Spinal cord (tissue), 10 donors: Measurements from ENCODE around the gene CAPN15. TPM values are rescaled to one million over a fixed set of nuclear protein-coding genes. Genes with fewer than 3 reads are reported as not detected.
"Not testable (repeated sequence)": the region's sequence is repeated elsewhere in the genome, so short reads cannot be mapped to it uniquely, and the experiment has no call there.

Experiments used
- DNase-seq, 6 donors: peaks; one replicate each; pipeline versions ENCODE4 v3.0.0 to v3.0.0-alpha.2; 2013 to 2015; ENCODE audit warnings: low spot score in 6 of 6, low read depth in 4 of 6
- H3K27ac ChIP-seq: one replicate; pipeline ENCODE4 v1.5.1; 2013; ENCODE audit warnings: low read depth, low read length, control low read depth
- H3K27me3 ChIP-seq: one replicate; pipeline ENCODE4 v1.6.1; 2013; ENCODE audit warnings: low read length; ENCODE audit not compliant: control insufficient read depth, insufficient read depth
- H3K36me3 ChIP-seq: one replicate; pipeline ENCODE4 v1.6.1; 2013; ENCODE audit warnings: low read length; ENCODE audit not compliant: control insufficient read depth, insufficient read depth
- H3K4me1 ChIP-seq: one replicate; pipeline ENCODE4 v1.6.1; 2013; ENCODE audit warnings: low read length; ENCODE audit not compliant: control insufficient read depth, insufficient read depth
- H3K4me3 ChIP-seq: one replicate; pipeline ENCODE4 v1.5.1; 2013; ENCODE audit warnings: low read depth, low read length, control low read depth
- H3K9me3 ChIP-seq: one replicate; pipeline ENCODE4 v1.6.1; 2013; ENCODE audit warnings: low read length; ENCODE audit not compliant: control insufficient read depth, insufficient read depth
- WGBS: methylation state at CpG from one replicate; pipeline ENCODE4 v1.1.5; 2013; ENCODE audit warnings: missing lambda C conversion rate; ENCODE audit not compliant: insufficient coverage; 5-methylcytosine and 5-hydroxymethylcytosine counted together
- polyA plus RNA-seq, 2 donors: library from polyadenylated mRNA; unstranded; fragments of 120-200 nt; gene quantifications; one replicate each; pipeline ENCODE4 v1.2.1, GENCODE V29; 2013; ENCODE audit not compliant: insufficient read length in 2 of 2
- total RNA-seq, 2 donors: library from RNA; depleted of rRNA in 1 of 2; stranded (reverse); fragments of 120-200 nt in 1 of 2; fragments of >200 nt in 1 of 2; gene quantifications; one replicate each; pipeline versions ENCODE4 v1.2.3 to v1.2.4, GENCODE V29; 2013 to 2014
- donor health status: healthy.

Gene CAPN15
- total and polyA plus RNA-seq, 4 donors = 9.6 to 43.2 (median 27.9) TPM

DNA sequence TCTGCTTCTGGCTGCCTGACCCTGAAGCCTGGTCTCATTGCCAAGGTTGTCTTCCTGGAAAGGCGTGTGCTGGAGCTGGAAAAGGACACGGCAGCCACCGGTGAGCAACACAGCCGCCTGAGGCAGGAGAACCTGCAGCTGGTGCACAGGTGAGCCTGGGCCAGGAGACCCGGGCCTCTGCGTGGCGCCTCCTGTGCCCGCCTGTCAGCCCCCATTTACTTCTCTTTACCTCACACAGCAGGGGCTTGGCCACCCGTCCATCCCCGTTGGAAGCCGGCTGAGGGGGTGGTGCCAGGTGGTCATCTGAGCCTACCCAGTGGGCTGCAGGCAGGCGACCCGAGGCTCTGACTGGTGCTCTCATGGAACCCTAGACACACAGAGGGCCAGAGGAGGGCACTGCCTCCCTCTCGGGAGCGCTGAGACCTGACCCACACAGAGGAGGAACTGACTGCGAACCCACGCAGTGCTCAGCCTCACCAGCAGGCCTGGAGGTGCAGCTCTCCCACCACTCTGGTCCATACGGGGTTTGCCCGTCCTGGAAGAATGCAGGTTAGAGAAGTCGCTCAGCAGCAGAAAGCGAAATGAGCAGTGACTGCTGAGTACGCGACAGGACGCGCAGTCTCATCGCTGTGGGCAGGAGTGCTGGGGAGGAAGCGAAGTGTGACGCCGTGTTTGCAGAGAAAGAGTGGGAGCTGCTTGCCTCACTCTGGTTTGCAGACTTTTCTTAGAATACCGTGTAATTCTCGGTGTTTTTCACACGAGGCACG, 21.9 kb upstream of the CAPN15 start:
- Histone ChIP-seq H3K9me3 (no peaks in the 10 kb centered on the region), H3K4me3 (no peak overlapping the region), H3K36me3 (peaks cover 76% of the 10 kb centered on the region), H3K4me1 (peaks cover 2% of the 10 kb centered on the region), H3K27me3 (no peaks in the 10 kb centered on the region), H3K27ac (no peak overlapping the region)
- WGBS = 92% methylated on average over 33 of the region's 33 CpGs
- no peak for DNase-seq

DNA sequence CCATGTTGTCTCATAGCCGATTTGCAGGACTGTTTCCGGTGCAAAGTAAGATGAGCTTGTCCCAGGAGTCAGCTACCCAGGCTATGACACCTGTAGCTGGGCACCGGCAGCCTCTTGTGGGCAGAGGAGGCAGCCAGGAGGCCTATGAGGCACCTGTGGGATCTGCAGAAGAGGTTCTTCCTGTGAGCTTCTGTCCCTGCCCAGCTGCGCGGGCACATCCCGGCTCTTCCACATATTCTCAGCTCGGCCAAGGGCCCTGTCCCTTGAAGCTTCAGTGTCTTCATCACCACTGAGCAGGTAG, 21.3 kb upstream of the CAPN15 start:
- H3K36me3 ChIP-seq = peaks cover 75% of the 10 kb centered on the region
- H3K4me1 ChIP-seq = no peaks in the 10 kb centered on the region
- no peak overlapping the region for H3K27ac ChIP-seq
- no peak for DNase-seq
- no peaks in the 10 kb centered on the region for H3K27me3 ChIP-seq
- no peak overlapping the region for H3K4me3 ChIP-seq
- WGBS = 96% methylated on average over 7 of the region's 7 CpGs
- H3K9me3 ChIP-seq = no peaks in the 10 kb centered on the region

- H3K36me3 ChIP-seq = peaks cover 72% of the 10 kb centered on the region
- not testable (repeated sequence) for DNase-seq, H3K9me3 ChIP-seq, H3K4me3 ChIP-seq, H3K27ac ChIP-seq, H3K27me3 ChIP-seq, H3K4me1 ChIP-seq
- 81% methylated on average over 12 of the region's 14 CpGs for WGBS
These were observed 20.0 kb upstream of the CAPN15 start for GRCh38 chr16:507527-507926.

GRCh38 chr16:507996-508395, 19.5 kb upstream of the CAPN15 start:
- Histone ChIP-seq H3K27ac (no peak overlapping the region), H3K36me3 (peaks cover 71% of the 10 kb centered on the region), H3K9me3 (no peaks in the 10 kb centered on the region), H3K4me3 (no peak overlapping the region), H3K4me1 (no peaks in the 10 kb centered on the region), H3K27me3 (no peaks in the 10 kb centered on the region)
- 100% methylated on average over 4 of the region's 6 CpGs for WGBS
- peak in 1 of 6 donors; percentile 20 for DNase-seq

GRCh38 chr16:508884-509736, 18.4 kb upstream of the CAPN15 start:
- Histone ChIP-seq H3K9me3 (no peaks in the 10 kb centered on the region), H3K4me1 (no peaks in the 10 kb centered on the region), H3K27ac (no peak overlapping the region), H3K27me3 (no peaks in the 10 kb centered on the region), H3K36me3 (peaks cover 66% of the 10 kb centered on the region), H3K4me3 (no peak overlapping the region)
- WGBS = 76% methylated on average over 18 of the region's 18 CpGs
- peak in 1 of 6 donors; percentile 55 for DNase-seq

DNA sequence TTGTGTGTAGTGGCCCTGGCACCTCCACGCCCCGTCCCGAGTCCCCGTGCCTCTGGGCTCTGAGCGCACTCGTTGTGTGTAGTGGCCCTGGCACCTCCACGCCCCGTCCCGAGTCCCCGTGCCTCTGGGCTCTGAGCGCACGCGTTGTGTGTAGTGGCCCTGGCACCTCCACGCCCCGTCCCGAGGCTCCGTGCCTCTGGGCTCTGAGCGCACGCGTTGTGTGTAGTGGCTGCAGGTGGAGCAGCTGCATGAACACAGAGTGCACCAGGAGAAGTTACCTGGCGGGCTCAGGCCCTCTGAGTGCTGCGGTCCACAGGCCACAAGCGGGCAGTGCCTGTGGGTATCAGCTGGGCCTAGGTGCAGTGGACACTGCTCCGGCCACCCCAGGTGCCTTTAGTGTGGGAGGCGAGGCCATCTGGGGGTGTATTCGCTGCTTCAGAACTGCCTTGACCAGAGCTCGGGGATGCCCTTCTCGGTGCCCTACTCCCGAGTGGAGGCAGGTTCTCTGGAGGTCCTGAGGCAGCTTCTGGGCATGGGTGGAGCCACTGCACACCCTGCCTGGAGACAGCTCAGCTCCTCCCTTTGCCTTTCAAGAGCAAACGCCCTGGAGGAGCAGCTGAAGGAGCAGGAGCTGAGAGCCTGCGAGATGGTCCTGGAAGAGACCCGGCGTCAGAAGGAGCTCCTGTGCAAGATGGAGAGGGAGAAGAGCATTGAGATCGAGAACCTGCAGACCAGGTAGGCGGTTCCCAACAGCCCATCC, 17.3 kb upstream of the CAPN15 start:
- WGBS = 98% methylated on average over 33 of the region's 35 CpGs
- no peak for DNase-seq
- no peaks in the 10 kb centered on the region for H3K27me3 ChIP-seq
- no peak overlapping the region for H3K27ac ChIP-seq
- no peak overlapping the region for H3K4me3 ChIP-seq
- no peaks in the 10 kb centered on the region for H3K4me1 ChIP-seq
- H3K36me3 ChIP-seq = peaks cover 69% of the 10 kb centered on the region
- H3K9me3 ChIP-seq = no peaks in the 10 kb centered on the region

- no peak for DNase-seq
- H3K4me3 ChIP-seq = no peak overlapping the region
- H3K4me1 ChIP-seq = no peaks in the 10 kb centered on the region
- no peaks in the 10 kb centered on the region for H3K27me3 ChIP-seq
- peaks cover 72% of the 10 kb centered on the region for H3K36me3 ChIP-seq
- H3K9me3 ChIP-seq = no peaks in the 10 kb centered on the region
- H3K27ac ChIP-seq = no peak overlapping the region
- WGBS = 77% methylated on average over 3 of the region's 6 CpGs
These were observed 14.7 kb upstream of the CAPN15 start for GRCh38 chr16:512802-513201.

- Histone ChIP-seq H3K27ac (no peak overlapping the region), H3K36me3 (peaks cover 79% of the 10 kb centered on the region), H3K27me3 (no peaks in the 10 kb centered on the region), H3K9me3 (no peaks in the 10 kb centered on the region), H3K4me3 (no peak overlapping the region), H3K4me1 (no peaks in the 10 kb centered on the region)
- DNase-seq = no peak
- 88% methylated on average over 10 of the region's 10 CpGs for WGBS
These were observed 13.6 kb upstream of the CAPN15 start for GRCh38 chr16:513950-514349.

- H3K27ac ChIP-seq = no peak overlapping the region
These were observed 12.2 kb upstream of the CAPN15 start for GRCh38 chr16:515175-515938.

More at GRCh38 chr16:515175-515938, 12.2 kb upstream of the CAPN15 start:
- Histone ChIP-seq H3K4me1 (no peaks in the 10 kb centered on the region), H3K36me3 (peaks cover 79% of the 10 kb centered on the region), H3K27me3 (no peaks in the 10 kb centered on the region), H3K4me3 (no peak overlapping the region), H3K9me3 (no peaks in the 10 kb centered on the region)
- WGBS = 93% methylated on average over 43 of the region's 45 CpGs
- no peak for DNase-seq
